ENCODE measurements around the gene FBXW9. TPM values are rescaled to one million over a fixed set of nuclear protein-coding genes. Genes with fewer than 3 reads are reported as not detected.

Gene FBXW9
- total and polyA plus RNA-seq, 2 of the 13 experiments (the other 11 are each of a cell fraction or from before 2014, with no cell fraction given) = 5.7 to 6.1 TPM

DNA sequence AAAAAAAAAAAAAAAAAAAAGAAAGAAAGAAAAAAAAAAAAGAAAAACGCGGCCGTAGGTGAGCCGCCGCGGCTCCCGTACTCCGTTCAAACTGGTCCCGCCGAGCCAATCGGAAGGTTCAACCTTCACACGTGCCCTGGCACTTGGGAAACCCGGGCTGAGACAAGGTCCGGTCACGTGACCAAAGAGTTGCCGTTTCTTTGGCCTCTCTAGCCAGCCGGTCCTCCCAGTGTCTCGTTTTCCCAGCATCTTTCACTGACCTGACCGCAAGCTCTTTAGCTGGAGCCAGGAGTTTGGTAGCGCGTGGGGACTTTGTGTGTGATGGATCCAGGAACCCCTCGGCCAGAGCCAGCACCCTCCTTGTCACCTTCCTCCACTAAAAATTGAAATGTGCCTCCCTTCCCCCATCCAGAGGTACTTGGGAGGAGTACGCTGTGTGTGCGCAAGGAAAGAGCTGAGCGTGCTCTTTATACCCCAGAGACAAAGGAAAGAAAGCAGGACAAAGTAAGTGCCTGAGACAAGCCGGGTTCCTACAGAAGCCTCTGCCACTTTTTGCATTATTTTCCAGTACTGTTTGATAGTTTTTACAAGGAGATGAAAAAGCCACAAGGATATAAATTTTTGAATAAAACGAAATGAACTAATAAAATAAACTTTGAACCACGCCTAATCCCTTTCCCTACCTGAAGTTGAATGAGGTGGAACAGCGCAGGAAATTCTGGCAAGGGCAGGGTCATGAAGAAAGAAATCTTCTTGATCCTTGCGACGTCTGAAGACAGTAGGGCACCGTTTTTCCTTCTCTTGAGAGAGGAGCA lies 26.3 kb upstream of the FBXW9 start (continued):
- TF ChIP-seq, protein P1, sequence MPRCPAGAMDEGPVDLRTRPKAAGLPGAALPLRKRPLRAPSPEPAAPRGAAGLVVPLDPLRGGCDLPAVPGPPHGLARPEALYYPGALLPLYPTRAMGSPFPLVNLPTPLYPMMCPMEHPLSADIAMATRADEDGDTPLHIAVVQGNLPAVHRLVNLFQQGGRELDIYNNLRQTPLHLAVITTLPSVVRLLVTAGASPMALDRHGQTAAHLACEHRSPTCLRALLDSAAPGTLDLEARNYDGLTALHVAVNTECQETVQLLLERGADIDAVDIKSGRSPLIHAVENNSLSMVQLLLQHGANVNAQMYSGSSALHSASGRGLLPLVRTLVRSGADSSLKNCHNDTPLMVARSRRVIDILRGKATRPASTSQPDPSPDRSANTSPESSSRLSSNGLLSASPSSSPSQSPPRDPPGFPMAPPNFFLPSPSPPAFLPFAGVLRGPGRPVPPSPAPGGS (CRISPR knock-in tag; IDR thresholded peaks at IDR 0.05) = no peak
- TF ChIP-seq, protein P2, sequence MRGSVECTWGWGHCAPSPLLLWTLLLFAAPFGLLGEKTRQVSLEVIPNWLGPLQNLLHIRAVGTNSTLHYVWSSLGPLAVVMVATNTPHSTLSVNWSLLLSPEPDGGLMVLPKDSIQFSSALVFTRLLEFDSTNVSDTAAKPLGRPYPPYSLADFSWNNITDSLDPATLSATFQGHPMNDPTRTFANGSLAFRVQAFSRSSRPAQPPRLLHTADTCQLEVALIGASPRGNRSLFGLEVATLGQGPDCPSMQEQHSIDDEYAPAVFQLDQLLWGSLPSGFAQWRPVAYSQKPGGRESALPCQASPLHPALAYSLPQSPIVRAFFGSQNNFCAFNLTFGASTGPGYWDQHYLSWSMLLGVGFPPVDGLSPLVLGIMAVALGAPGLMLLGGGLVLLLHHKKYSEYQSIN (CRISPR knock-in tag; IDR thresholded peaks at IDR 0.05; ENCODE audit: borderline replicate concordance) = no peak
- TF ChIP-seq, protein P3, sequence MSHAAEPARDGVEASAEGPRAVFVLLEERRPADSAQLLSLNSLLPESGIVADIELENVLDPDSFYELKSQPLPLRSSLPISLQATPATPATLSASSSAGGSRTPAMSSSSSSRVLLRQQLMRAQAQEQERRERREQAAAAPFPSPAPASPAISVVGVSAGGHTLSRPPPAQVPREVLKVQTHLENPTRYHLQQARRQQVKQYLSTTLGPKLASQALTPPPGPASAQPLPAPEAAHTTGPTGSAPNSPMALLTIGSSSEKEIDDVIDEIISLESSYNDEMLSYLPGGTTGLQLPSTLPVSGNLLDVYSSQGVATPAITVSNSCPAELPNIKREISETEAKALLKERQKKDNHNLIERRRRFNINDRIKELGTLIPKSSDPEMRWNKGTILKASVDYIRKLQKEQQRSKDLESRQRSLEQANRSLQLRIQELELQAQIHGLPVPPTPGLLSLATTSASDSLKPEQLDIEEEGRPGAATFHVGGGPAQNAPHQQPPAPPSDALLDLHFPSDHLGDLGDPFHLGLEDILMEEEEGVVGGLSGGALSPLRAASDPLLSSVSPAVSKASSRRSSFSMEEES (CRISPR knock-in tag; IDR thresholded peaks at IDR 0.05) = peak; percentile 93
- TF ChIP-seq, protein P4, sequence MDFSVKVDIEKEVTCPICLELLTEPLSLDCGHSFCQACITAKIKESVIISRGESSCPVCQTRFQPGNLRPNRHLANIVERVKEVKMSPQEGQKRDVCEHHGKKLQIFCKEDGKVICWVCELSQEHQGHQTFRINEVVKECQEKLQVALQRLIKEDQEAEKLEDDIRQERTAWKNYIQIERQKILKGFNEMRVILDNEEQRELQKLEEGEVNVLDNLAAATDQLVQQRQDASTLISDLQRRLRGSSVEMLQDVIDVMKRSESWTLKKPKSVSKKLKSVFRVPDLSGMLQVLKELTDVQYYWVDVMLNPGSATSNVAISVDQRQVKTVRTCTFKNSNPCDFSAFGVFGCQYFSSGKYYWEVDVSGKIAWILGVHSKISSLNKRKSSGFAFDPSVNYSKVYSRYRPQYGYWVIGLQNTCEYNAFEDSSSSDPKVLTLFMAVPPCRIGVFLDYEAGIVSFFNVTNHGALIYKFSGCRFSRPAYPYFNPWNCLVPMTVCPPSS (IDR thresholded peaks at IDR 0.05) = 0 out of 2 replicates have a peak, but pooled peaks have one; percentile 55
- TF ChIP-seq KLF9 (CRISPR knock-in tag; IDR thresholded peaks at IDR 0.05; ENCODE audit: low read depth) (peak; percentile 48; the same call in 1 of the 2 replicates), MTF2 (CRISPR knock-in tag; IDR thresholded peaks at IDR 0.05; ENCODE audit: borderline replicate concordance) (no peak), KDM4B (CRISPR knock-in tag; IDR thresholded peaks at IDR 0.05) (0 out of 2 replicates have a peak, but pooled peaks have one; percentile 19), ZFP37 (CRISPR knock-in tag; IDR thresholded peaks at IDR 0.05; ENCODE audit: borderline replicate concordance) (0 out of 2 replicates have a peak, but pooled peaks have one; percentile 43), ZNF160 (CRISPR knock-in tag; IDR thresholded peaks at IDR 0.05) (no peak), CEBPB (IDR thresholded peaks at IDR 0.05; ENCODE audit: borderline replicate concordance, low read depth, low read length) (peak; percentile 75; the same call in 1 of the 2 replicates), ZBTB38 (CRISPR knock-in tag; IDR thresholded peaks at IDR 0.05) (0 out of 2 replicates have a peak, but pooled peaks have one; percentile 38), TAF15 (IDR thresholded peaks at IDR 0.05; ENCODE audit: low read depth, low read length, poor library complexity, severe bottlenecking) (peak; percentile 27), DNMT3B (CRISPR knock-in tag; conservative IDR thresholded peaks at IDR 0.05) (0 out of 2 replicates have a peak, but pooled peaks have one; percentile 24)
- TF ChIP-seq, protein P5, sequence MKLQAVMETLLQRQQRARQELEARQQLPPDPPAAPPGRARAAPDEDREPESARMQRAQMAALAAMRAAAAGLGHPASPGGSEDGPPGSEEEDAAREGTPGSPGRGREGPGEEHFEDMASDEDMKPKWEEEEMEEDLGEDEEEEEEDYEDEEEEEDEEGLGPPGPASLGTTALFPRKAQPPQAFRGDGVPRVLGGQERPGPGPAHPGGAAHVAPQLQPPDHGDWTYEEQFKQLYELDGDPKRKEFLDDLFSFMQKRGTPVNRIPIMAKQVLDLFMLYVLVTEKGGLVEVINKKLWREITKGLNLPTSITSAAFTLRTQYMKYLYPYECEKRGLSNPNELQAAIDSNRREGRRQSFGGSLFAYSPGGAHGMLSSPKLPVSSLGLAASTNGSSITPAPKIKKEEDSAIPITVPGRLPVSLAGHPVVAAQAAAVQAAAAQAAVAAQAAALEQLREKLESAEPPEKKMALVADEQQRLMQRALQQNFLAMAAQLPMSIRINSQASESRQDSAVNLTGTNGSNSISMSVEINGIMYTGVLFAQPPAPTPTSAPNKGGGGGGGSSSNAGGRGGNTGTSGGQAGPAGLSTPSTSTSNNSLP (IDR thresholded peaks at IDR 0.05; ENCODE audit: low read depth, low read length) = no peak
- TF ChIP-seq, protein P6, sequence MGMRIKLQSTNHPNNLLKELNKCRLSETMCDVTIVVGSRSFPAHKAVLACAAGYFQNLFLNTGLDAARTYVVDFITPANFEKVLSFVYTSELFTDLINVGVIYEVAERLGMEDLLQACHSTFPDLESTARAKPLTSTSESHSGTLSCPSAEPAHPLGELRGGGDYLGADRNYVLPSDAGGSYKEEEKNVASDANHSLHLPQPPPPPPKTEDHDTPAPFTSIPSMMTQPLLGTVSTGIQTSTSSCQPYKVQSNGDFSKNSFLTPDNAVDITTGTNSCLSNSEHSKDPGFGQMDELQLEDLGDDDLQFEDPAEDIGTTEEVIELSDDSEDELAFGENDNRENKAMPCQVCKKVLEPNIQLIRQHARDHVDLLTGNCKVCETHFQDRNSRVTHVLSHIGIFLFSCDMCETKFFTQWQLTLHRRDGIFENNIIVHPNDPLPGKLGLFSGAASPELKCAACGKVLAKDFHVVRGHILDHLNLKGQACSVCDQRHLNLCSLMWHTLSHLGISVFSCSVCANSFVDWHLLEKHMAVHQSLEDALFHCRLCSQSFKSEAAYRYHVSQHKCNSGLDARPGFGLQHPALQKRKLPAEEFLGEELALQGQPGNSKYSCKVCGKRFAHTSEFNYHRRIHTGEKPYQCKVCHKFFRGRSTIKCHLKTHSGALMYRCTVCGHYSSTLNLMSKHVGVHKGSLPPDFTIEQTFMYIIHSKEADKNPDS (CRISPR knock-in tag; IDR thresholded peaks at IDR 0.05) = no peak
